Tibial artery (tissue), 4 donors: Measurements from ENCODE around the gene KIF26A.

Source experiments
- DNase-seq, 2 donors: peaks; one replicate each; pipeline ENCODE4 v3.0.0-alpha.2; 2019
- H3K27ac ChIP-seq, 2 donors: fragments of 200-600 bp; sonication (generic) in 1 of 2; 1 replicate in 1 of 2; 2 replicates in 1 of 2; pipeline ENCODE4 v1.5.1; 2018 to 2019; ENCODE audit warnings: mild to moderate bottlenecking in 1 of 2
- H3K27me3 ChIP-seq, 2 donors: fragments of 200-600 bp; sonication (generic) in 1 of 2; one replicate each; pipeline versions ENCODE4 v1.5.1 to v1.6.0; 2016 to 2019
- H3K36me3 ChIP-seq, 3 donors: fragments of 200-600 bp; sonication (generic) in 2 of 3; one replicate each; pipeline ENCODE4 v1.5.1; 2016 to 2019; ENCODE audit warnings: mild to moderate bottlenecking in 2 of 3
- H3K4me1 ChIP-seq, 4 donors: fragments of 200-600 bp; sonication (generic) in 2 of 4; 1 replicate in 3 of 4; 2 replicates in 1 of 4; pipeline ENCODE4 v1.5.1; 2016 to 2019
- H3K4me3 ChIP-seq, 2 donors: fragments of 200-600 bp; sonication (generic) in 1 of 2; 1 replicate in 1 of 2; 2 replicates in 1 of 2; pipeline ENCODE4 v1.5.1; 2018 to 2019; ENCODE audit warnings: mild to moderate bottlenecking in 2 of 2
- H3K9me3 ChIP-seq, 3 donors: fragments of 200-600 bp; sonication (generic) in 1 of 3; one replicate each; pipeline ENCODE4 v1.5.1; 2016 to 2019
- CTCF ChIP-seq, 2 experiments: fragments of 200-600 bp in 1 of 2; fragments of 450-650 bp in 1 of 2; IDR thresholded peaks; one replicate each; pipeline ENCODE4 v1.5.1; 2017 to 2019; ENCODE audit warnings: antibody characterized with exemption in 2 of 2, mild to moderate bottlenecking in 1 of 2, moderate library complexity in 1 of 2
- intact Hi-C: fragments of 100-400 bp; cut with DNase I; formaldehyde crosslinking; loops from one replicate; pipeline ENCODE4 v1.15.0; 2023; ENCODE audit warnings: low total_unique reads

Gene KIF26A

GRCh38 chr14:104159990-104160389 lies 21.6 kb downstream of the KIF26A start:
- Histone ChIP-seq H3K27me3 (peaks cover 0 to 33% of the 10 kb centered on the region in 2 donors), H3K4me1 (no peaks in the 10 kb centered on the region), H3K27ac (no peak overlapping the region), H3K4me3 (no peak overlapping the region), H3K9me3 (no peaks in the 10 kb centered on the region), H3K36me3 (no peaks in the 10 kb centered on the region)
- TF ChIP-seq CTCF (IDR thresholded peaks at IDR 0.05): no peak
- DNase-seq: no peak
- intact Hi-C loops: no loop called here

DNA sequence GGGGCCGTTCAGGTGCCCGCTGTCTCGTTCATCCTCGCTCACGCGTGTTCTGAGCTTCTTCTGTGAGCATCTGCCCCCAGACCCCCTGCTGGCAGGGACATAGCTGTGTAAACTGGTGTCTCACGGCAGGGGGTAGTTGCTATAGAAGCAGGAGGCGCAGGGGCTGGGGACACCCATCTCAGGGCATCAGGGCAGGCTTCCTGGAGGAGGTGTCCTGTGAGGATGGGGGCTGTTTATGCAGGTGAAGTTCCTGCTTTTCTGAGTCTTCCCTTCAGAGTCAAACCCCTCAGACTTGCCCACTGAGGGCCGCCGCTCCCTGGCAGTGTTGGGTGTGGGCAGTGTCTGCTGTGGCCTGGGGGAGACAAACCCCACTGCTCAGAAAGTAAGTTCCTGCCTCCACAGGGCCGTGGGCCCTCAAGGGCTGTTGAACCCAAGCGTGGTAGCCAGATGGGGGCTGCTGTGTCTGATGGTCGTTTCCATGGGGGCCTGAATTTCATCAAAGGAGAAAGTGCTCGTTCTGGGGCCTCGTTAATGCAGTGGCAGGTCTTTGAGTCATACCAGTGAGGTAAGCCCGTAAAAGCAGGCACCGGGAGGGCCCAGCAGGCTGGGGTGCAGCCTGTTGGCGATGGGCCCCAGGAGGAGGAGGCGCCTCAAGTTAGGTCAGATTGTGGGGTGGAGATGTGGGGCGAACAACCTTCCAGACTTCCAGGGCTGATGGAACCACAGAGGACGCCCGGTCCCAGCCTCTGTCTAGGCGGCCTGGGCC lies 23.4 kb downstream of the KIF26A start:
- TF ChIP-seq CTCF (IDR thresholded peaks at IDR 0.05): no peak
- peaks cover 0 to 25% of the 10 kb centered on the region in 2 donors for H3K27me3 ChIP-seq
- DNase-seq: no peak
- H3K4me3 ChIP-seq: no peak overlapping the region
- H3K36me3 ChIP-seq: no peaks in the 10 kb centered on the region
- H3K4me1 ChIP-seq: no peaks in the 10 kb centered on the region
- H3K9me3 ChIP-seq: no peaks in the 10 kb centered on the region
- intact Hi-C loops: no loop called here
- no peak overlapping the region for H3K27ac ChIP-seq

- no peaks in the 10 kb centered on the region for H3K9me3 ChIP-seq
- H3K36me3 ChIP-seq: no peaks in the 10 kb centered on the region
- H3K27me3 ChIP-seq: peaks cover 0 to 25% of the 10 kb centered on the region in 2 donors
- intact Hi-C loops: no loop called here
- no peak for TF ChIP-seq CTCF (IDR thresholded peaks at IDR 0.05)
- no peak for DNase-seq
- no peak overlapping the region for H3K4me3 ChIP-seq
- no peaks in the 10 kb centered on the region for H3K4me1 ChIP-seq
- H3K27ac ChIP-seq: no peak overlapping the region
Measured at GRCh38 chr14:104162495-104162894, 24.1 kb downstream of the KIF26A start.

DNA sequence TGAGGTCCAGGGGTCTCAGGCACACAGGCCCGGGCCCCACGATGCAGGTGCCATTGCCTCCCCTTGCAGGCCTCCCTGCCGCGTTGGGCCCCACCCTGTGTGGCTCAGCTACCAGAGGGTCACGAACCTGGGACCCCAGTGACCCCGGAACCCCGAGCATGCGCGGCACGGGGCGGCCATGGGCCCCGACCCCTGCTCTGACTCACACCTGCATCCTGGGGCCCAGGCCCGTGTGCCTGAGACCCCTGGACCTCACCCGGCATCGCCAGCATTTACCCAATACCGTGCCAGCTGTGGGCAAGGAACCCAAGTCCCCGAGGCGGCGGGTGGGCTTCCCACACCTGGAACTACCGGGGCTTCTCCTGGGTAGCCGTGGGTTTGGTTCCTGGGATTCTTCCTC lies 25.2 kb downstream of the KIF26A start:
- no peaks in the 10 kb centered on the region for H3K9me3 ChIP-seq
- no peak overlapping the region for H3K27ac ChIP-seq
- no peaks in the 10 kb centered on the region for H3K36me3 ChIP-seq
- no peak overlapping the region for H3K4me3 ChIP-seq
- TF ChIP-seq CTCF (IDR thresholded peaks at IDR 0.05): no peak
- no peaks in the 10 kb centered on the region for H3K4me1 ChIP-seq
- peaks cover 0 to 29% of the 10 kb centered on the region in 2 donors for H3K27me3 ChIP-seq
- no peak for DNase-seq
- intact Hi-C loops: no loop called here

- Histone ChIP-seq H3K36me3 (no peaks in the 10 kb centered on the region), H3K4me1 (no peaks in the 10 kb centered on the region), H3K27ac (no peak overlapping the region), H3K27me3 (peaks cover 0 to 34% of the 10 kb centered on the region in 2 donors), H3K4me3 (no peak overlapping the region), H3K9me3 (no peaks in the 10 kb centered on the region)
- no peak for DNase-seq
- intact Hi-C loops: no loop called here
- TF ChIP-seq CTCF (IDR thresholded peaks at IDR 0.05): no peak
Measured at GRCh38 chr14:104164041-104164440, 25.7 kb downstream of the KIF26A start.
